T-cell (primary cell): ENCODE measurements around the gene TTBK1. TPM values are rescaled to one million over a fixed set of nuclear protein-coding genes. Genes with fewer than 3 reads are reported as not detected.
A peak's percentile ranks its signal among the peaks of the same experiment; 100 is the strongest.

ENCODE experiments used
- ATAC-seq, 4 experiments: fragments of 200-7000 bp in 3 of 4; fragments of 150-1000 bp in 1 of 4; cut with Tn5 transposase; replicated peaks in 1 of 4; 1 replicate in 3 of 4; 2 replicates in 1 of 4; pipeline ENCODE4 v1.10.0; 2021; ENCODE audit warnings: moderate library complexity in 3 of 4, mild to moderate bottlenecking in 2 of 4, moderate number of reproducible peaks in 1 of 4
- CTCF ChIA-PET, 2 donors: fragments of 300-600 bp; sonication (Branson Sonifier 250); formaldehyde crosslinking; loops; one replicate each; lab custom pipeline; 2022; ENCODE audit warnings: antibody characterized with exemption in 2 of 2; lab: Charles Lee
- POLR2A ChIA-PET, 2 donors: fragments of 300-600 bp; sonication (Branson Sonifier 250); formaldehyde crosslinking; loops; one replicate each; lab custom pipeline; 2022; ENCODE audit warnings: antibody characterized with exemption in 2 of 2; lab: Charles Lee
- DNase-seq, 35 experiments: peaks; one replicate each; pipeline versions ENCODE4 v3.0.0 to v3.0.0-alpha.2; 2013 to 2023
- H3K27ac ChIP-seq: one replicate; pipeline ENCODE4 v1.5.1; 2013; ENCODE audit warnings: low read length
- H3K27me3 ChIP-seq, 2 experiments: replicated peaks in 1 of 2; 1 replicate in 1 of 2; 2 replicates in 1 of 2; pipeline versions ENCODE4 v1.6.1 to v1.7.0; 2013; ENCODE audit warnings: low read length in 1 of 2, mixed read lengths in 1 of 2; ENCODE audit not compliant: control insufficient read depth in 2 of 2, insufficient read depth in 2 of 2; ENCODE audit errors: extremely low read depth in 1 of 2
- H3K36me3 ChIP-seq, 2 donors: 1 replicate in 1 of 2; 2 replicates in 1 of 2; pipeline versions ENCODE4 v1.6.1 to v1.7.0; 2013; ENCODE audit warnings: low read length in 1 of 2; ENCODE audit not compliant: control insufficient read depth in 2 of 2, insufficient read depth in 1 of 2; ENCODE audit errors: extremely low read depth in 1 of 2
- H3K4me1 ChIP-seq, 2 experiments: 1 replicate in 1 of 2; 2 replicates in 1 of 2; pipeline versions ENCODE4 v1.6.1 to v1.7.0; 2013; ENCODE audit warnings: low read length in 2 of 2, mixed read lengths in 1 of 2; ENCODE audit not compliant: insufficient read depth in 2 of 2, control insufficient read depth in 1 of 2; ENCODE audit errors: extremely low read depth in 1 of 2
- H3K4me3 ChIP-seq, 2 donors: 1 replicate in 1 of 2; 2 replicates in 1 of 2; pipeline versions ENCODE4 v1.5.1 to v1.7.0; 2013; ENCODE audit warnings: mild to moderate bottlenecking in 2 of 2, low read length in 1 of 2, moderate library complexity in 1 of 2; ENCODE audit not compliant: control insufficient read depth in 1 of 2; ENCODE audit errors: extremely low read depth in 1 of 2
- H3K9me3 ChIP-seq: 2 replicates; pipeline ENCODE4 v1.7.0; 2013
- H3K27ac Mint-ChIP-seq, 2 donors: one replicate each; pipeline ENCODE4 v1.8.0; 2020 to 2021; ENCODE audit warnings: mild to moderate bottlenecking in 2 of 2, mixed read lengths in 2 of 2
- H3K27me3 Mint-ChIP-seq, 2 donors: one replicate each; pipeline ENCODE4 v1.8.0; 2021 to 2022; ENCODE audit warnings: mixed read lengths in 2 of 2
- H3K36me3 Mint-ChIP-seq: one replicate; pipeline ENCODE4 v1.8.0; 2021; ENCODE audit warnings: mixed read lengths
- H3K4me1 Mint-ChIP-seq, 3 donors: one replicate each; pipeline ENCODE4 v1.8.0; 2020 to 2022; ENCODE audit warnings: mixed read lengths in 3 of 3, mild to moderate bottlenecking in 1 of 3
- H3K4me3 Mint-ChIP-seq, 3 donors: one replicate each; pipeline ENCODE4 v1.8.0; 2020 to 2022; ENCODE audit warnings: mild to moderate bottlenecking in 3 of 3, mixed read lengths in 3 of 3, moderate library complexity in 3 of 3
- H3K9me3 Mint-ChIP-seq, 3 donors: one replicate each; pipeline ENCODE4 v1.8.0; 2020 to 2022; ENCODE audit warnings: mixed read lengths in 3 of 3
- WGBS: methylation state at CpG from one replicate; pipeline ENCODE4 v1.1.5; 2013; ENCODE audit warnings: missing lambda C conversion rate; ENCODE audit not compliant: insufficient coverage; 5-methylcytosine and 5-hydroxymethylcytosine counted together
- total RNA-seq, 35 experiments: library from RNA in 6 of 35; stranded (reverse) in 6 of 35; fragments of 120-200 nt in 1 of 35; gene quantifications; one replicate each; pipeline versions ENCODE4 v1.2.1 to v1.2.4 and lab custom pipeline; 2013 to 2026

Gene TTBK1
- total RNA-seq, 5 donors from 2014 or later (not counting 1 experiment from before 2014, with no cell fraction given), result 0.03 to 0.07 TPM; not detected in 3

- Histone ChIP-seq H3K27ac (no peak overlapping the region), H3K4me3 (no peak overlapping the region), H3K4me1 (no peaks in the 10 kb centered on the region), H3K9me3 (no peaks in the 10 kb centered on the region), H3K27me3 (no peaks in the 10 kb centered on the region), H3K36me3 (no peaks in the 10 kb centered on the region)
- CTCF ChIA-PET, result no interaction called here
- ATAC-seq (no peak), DNase-seq (no peak)
- Mint-ChIP-seq H3K36me3 (peaks cover 12% of the 10 kb centered on the region), H3K27ac (no peak overlapping the region), H3K4me3 (no peak overlapping the region), H3K9me3 (no peaks in the 10 kb centered on the region), H3K4me1 (peaks cover 0 to 2% (median 0%) of the 10 kb centered on the region in 3 donors), H3K27me3 (no peaks in the 10 kb centered on the region)
- no CpG with 5 or more reads among the region's 2 CpGs for WGBS
- POLR2A ChIA-PET, result no interaction called here
These were observed 74.7 kb downstream of the TTBK1 start for GRCh38 chr6:43318011-43318410.

GRCh38 chr6:43325876-43326275, 82.6 kb downstream of the TTBK1 start:
- H3K27me3 ChIP-seq, result no peaks in the 10 kb centered on the region
- no peak for DNase-seq
- ATAC-seq, result no peak
- Mint-ChIP-seq H3K27me3 (no peaks in the 10 kb centered on the region), H3K4me1 (peaks cover under 1 to 2% (median under 1%) of the 10 kb centered on the region in 3 donors), H3K27ac (no peak overlapping the region), H3K36me3 (peaks cover 29% of the 10 kb centered on the region), H3K9me3 (no peaks in the 10 kb centered on the region), H3K4me3 (no peak overlapping the region)
- CTCF ChIA-PET, result interaction anchor here in 1 of 2 donors (0.6 kb wide), 1 partner anchor 209 kb away, joined by 4 read pairs; no protein-coding TSS in a partner anchor
- no peaks in the 10 kb centered on the region for H3K4me1 ChIP-seq
- POLR2A ChIA-PET, result no interaction called here
- H3K36me3 ChIP-seq, result no peaks in the 10 kb centered on the region
- no peak overlapping the region for H3K27ac ChIP-seq
- WGBS, result no CpG with 5 or more reads among the region's 1 CpG
- no peak overlapping the region for H3K4me3 ChIP-seq
- H3K9me3 ChIP-seq, result no peaks in the 10 kb centered on the region

GRCh38 chr6:43328528-43328927, 85.2 kb downstream of the TTBK1 start:
- H3K9me3 Mint-ChIP-seq, result no peaks in the 10 kb centered on the region
- H3K27me3 ChIP-seq, result no peaks in the 10 kb centered on the region
- H3K36me3 Mint-ChIP-seq, result peaks cover 23% of the 10 kb centered on the region
- no peaks in the 10 kb centered on the region for H3K36me3 ChIP-seq
- no peak overlapping the region for H3K27ac Mint-ChIP-seq
- no CpG with 5 or more reads among the region's 1 CpG for WGBS
- ChIA-PET CTCF (no interaction called here), POLR2A (no interaction called here)
- peaks cover 15 to 16% (median 15%) of the 10 kb centered on the region in 3 donors for H3K4me1 Mint-ChIP-seq
- no peak overlapping the region for H3K4me3 ChIP-seq
- no peak overlapping the region for H3K27ac ChIP-seq
- no peak for ATAC-seq
- peaks cover 4 to 5% of the 10 kb centered on the region in 2 experiments for H3K4me1 ChIP-seq
- no peaks in the 10 kb centered on the region for H3K9me3 ChIP-seq
- no peak overlapping the region for H3K4me3 Mint-ChIP-seq
- DNase-seq, result no peak
- H3K27me3 Mint-ChIP-seq, result no peaks in the 10 kb centered on the region

- Histone ChIP-seq H3K9me3 (no peaks in the 10 kb centered on the region), H3K27ac (peak overlapping the region; percentile 25), H3K36me3 (peaks cover 0 to 2% of the 10 kb centered on the region in 2 donors), H3K4me3 (no peak overlapping the region), H3K27me3 (no peaks in the 10 kb centered on the region), H3K4me1 (peaks cover 4 to 5% of the 10 kb centered on the region in 2 experiments)
- Mint-ChIP-seq H3K27ac (peak overlapping the region; percentile 71 to 84), H3K9me3 (no peaks in the 10 kb centered on the region), H3K27me3 (no peaks in the 10 kb centered on the region), H3K4me1 (peaks cover 18 to 22% (median 21%) of the 10 kb centered on the region in 3 donors), H3K36me3 (peaks cover 17% of the 10 kb centered on the region), H3K4me3 (peak overlapping the region in 1 of 3 donors; percentile 0)
- DNase-seq (no peak), ATAC-seq (peak in 1 of 4 experiments; percentile 50)
- CTCF ChIA-PET, result no interaction called here
- POLR2A ChIA-PET, result no interaction called here
- WGBS, result 17% methylated on average over 1 of the region's 1 CpG
These were observed 88.2 kb downstream of the TTBK1 start for GRCh38 chr6:43331470-43331869.

GRCh38 chr6:43331891-43332290, 88.6 kb downstream of the TTBK1 start:
- ChIA-PET POLR2A (no interaction called here), CTCF (no interaction called here)
- peak overlapping the region; percentile 71 to 84 for H3K27ac Mint-ChIP-seq
- no peak overlapping the region for H3K4me3 ChIP-seq
- H3K27me3 ChIP-seq, result no peaks in the 10 kb centered on the region
- H3K9me3 Mint-ChIP-seq, result no peaks in the 10 kb centered on the region
- H3K4me3 Mint-ChIP-seq, result peak overlapping the region in 2 of 3 donors; percentile 0 to 28
- H3K4me1 Mint-ChIP-seq, result peaks cover 18 to 22% (median 21%) of the 10 kb centered on the region in 3 donors
- 8% methylated on average over 2 of the region's 4 CpGs for WGBS
- peaks cover under 1 to 2% of the 10 kb centered on the region in 2 donors for H3K36me3 ChIP-seq
- H3K9me3 ChIP-seq, result no peaks in the 10 kb centered on the region
- peaks cover 18% of the 10 kb centered on the region for H3K36me3 Mint-ChIP-seq
- peak in 1 of 4 experiments; percentile 29 for ATAC-seq
- H3K27me3 Mint-ChIP-seq, result no peaks in the 10 kb centered on the region
- peaks cover 4 to 5% of the 10 kb centered on the region in 2 experiments for H3K4me1 ChIP-seq
- DNase-seq, result peak in 1 of 35 experiments; percentile 12
- peak overlapping the region; percentile 25 for H3K27ac ChIP-seq

GRCh38 chr6:43334466-43335095, 91.3 kb downstream of the TTBK1 start:
- H3K36me3 ChIP-seq, result peaks cover 2 to 25% of the 10 kb centered on the region in 2 donors
- H3K36me3 Mint-ChIP-seq, result peaks cover 25% of the 10 kb centered on the region
- DNase-seq (peak in 1 of 35 experiments; percentile 42), ATAC-seq (no peak)
- H3K27me3 Mint-ChIP-seq, result no peaks in the 10 kb centered on the region
- H3K4me3 Mint-ChIP-seq, result no peak overlapping the region
- no peaks in the 10 kb centered on the region for H3K9me3 Mint-ChIP-seq
- H3K27ac Mint-ChIP-seq, result peak overlapping the region in 1 of 2 donors; percentile 67
- CTCF ChIA-PET, result no interaction called here
- POLR2A ChIA-PET, result no interaction called here
- no peaks in the 10 kb centered on the region for H3K27me3 ChIP-seq
- no peak overlapping the region for H3K4me3 ChIP-seq
- H3K9me3 ChIP-seq, result no peaks in the 10 kb centered on the region
- H3K4me1 ChIP-seq, result peaks cover 4 to 5% of the 10 kb centered on the region in 2 experiments
- peaks cover 18 to 28% (median 24%) of the 10 kb centered on the region in 3 donors for H3K4me1 Mint-ChIP-seq
- no peak overlapping the region for H3K27ac ChIP-seq
- no CpG with 5 or more reads among the region's 2 CpGs for WGBS
